Measurements from ENCODE around the gene RORC. TPM values are rescaled to one million over a fixed set of nuclear protein-coding genes. Genes with fewer than 3 reads are reported as not detected.

The RORC gene
- total and polyA plus RNA-seq, 4 donors: 7.6 to 24.7 (median 9.6) TPM

- DNase-seq (no peak), ATAC-seq (ENCODE audit: insufficient read depth, low FRiP score) (no peak)
- H3K4me3 ChIP-seq: no peak overlapping the region
- no peaks in the 10 kb centered on the region for H3K9me3 ChIP-seq (ENCODE audit: control insufficient read depth in 4 of 4, insufficient read depth in 3 of 4, low read length in 3 of 4)
- peaks cover 0 to 20% (median 4%) of the 10 kb centered on the region in 3 donors for H3K27me3 ChIP-seq (ENCODE audit: control insufficient read depth in 3 of 3, insufficient read depth in 3 of 3, low read length in 2 of 3)
- H3K9ac ChIP-seq (ENCODE audit: insufficient read depth in 1 of 2, low read length in 2 of 2): no peak overlapping the region
- no peak for TF ChIP-seq CTCF (IDR thresholded peaks at IDR 0.05; ENCODE audit: control extremely low read depth, extremely low read depth)
- H3K36me3 ChIP-seq (ENCODE audit: control insufficient read depth in 4 of 4, insufficient read depth in 4 of 4, low read length in 4 of 4): no peaks in the 10 kb centered on the region
- WGBS, 2 donors: 62 to 74% methylated on average over 8 of the region's 8 CpGs
- no peak overlapping the region for H3K27ac ChIP-seq (ENCODE audit: low read depth in 1 of 2, low read length in 1 of 2)
- H3K4me1 ChIP-seq (ENCODE audit: control insufficient read depth in 5 of 5, insufficient read depth in 5 of 5, low read length in 5 of 5): no peaks in the 10 kb centered on the region
Measured at GRCh38 chr1:151800830-151801229, 30.8 kb downstream of the RORC start.

GRCh38 chr1:151799179-151800022 is 32.2 kb downstream of the RORC start:
- no peak for TF ChIP-seq CTCF (IDR thresholded peaks at IDR 0.05; ENCODE audit: control extremely low read depth, extremely low read depth)
- ATAC-seq (ENCODE audit: insufficient read depth, low FRiP score): no peak
- H3K36me3 ChIP-seq (ENCODE audit: control insufficient read depth in 4 of 4, insufficient read depth in 4 of 4, low read length in 4 of 4): no peaks in the 10 kb centered on the region
- peaks cover 0 to 20% (median 4%) of the 10 kb centered on the region in 3 donors for H3K27me3 ChIP-seq (ENCODE audit: control insufficient read depth in 3 of 3, insufficient read depth in 3 of 3, low read length in 2 of 3)
- H3K4me3 ChIP-seq: no peak overlapping the region
- no peak overlapping the region for H3K9ac ChIP-seq (ENCODE audit: insufficient read depth in 1 of 2, low read length in 2 of 2)
- H3K27ac ChIP-seq (ENCODE audit: low read depth in 1 of 2, low read length in 1 of 2): no peak overlapping the region
- H3K4me1 ChIP-seq (ENCODE audit: control insufficient read depth in 5 of 5, insufficient read depth in 5 of 5, low read length in 5 of 5): no peaks in the 10 kb centered on the region
- WGBS, 2 donors: 71 to 83% methylated on average over 9 of the region's 9 CpGs
- DNase-seq: no peak
- H3K9me3 ChIP-seq (ENCODE audit: control insufficient read depth in 4 of 4, insufficient read depth in 3 of 4, low read length in 3 of 4): no peaks in the 10 kb centered on the region

- no peak for DNase-seq
- no peak for ATAC-seq (ENCODE audit: insufficient read depth, low FRiP score)
- H3K27me3 ChIP-seq (ENCODE audit: control insufficient read depth in 3 of 3, insufficient read depth in 3 of 3, low read length in 2 of 3): peaks cover 0 to 20% (median 0%) of the 10 kb centered on the region in 3 donors
- H3K36me3 ChIP-seq (ENCODE audit: control insufficient read depth in 4 of 4, insufficient read depth in 4 of 4, low read length in 4 of 4): no peaks in the 10 kb centered on the region
- TF ChIP-seq CTCF (IDR thresholded peaks at IDR 0.05; ENCODE audit: control extremely low read depth, extremely low read depth): no peak
- no peak overlapping the region for H3K4me3 ChIP-seq
- no peaks in the 10 kb centered on the region for H3K9me3 ChIP-seq (ENCODE audit: control insufficient read depth in 4 of 4, insufficient read depth in 3 of 4, low read length in 3 of 4)
- no peaks in the 10 kb centered on the region for H3K4me1 ChIP-seq (ENCODE audit: control insufficient read depth in 5 of 5, insufficient read depth in 5 of 5, low read length in 5 of 5)
- no peak overlapping the region for H3K9ac ChIP-seq (ENCODE audit: insufficient read depth in 1 of 2, low read length in 2 of 2)
- WGBS, 2 donors: 92 to 93% methylated on average over 5 of the region's 5 CpGs
- no peak overlapping the region for H3K27ac ChIP-seq (ENCODE audit: low read depth in 1 of 2, low read length in 1 of 2)
Measured at GRCh38 chr1:151798571-151798970, 33.0 kb downstream of the RORC start.

Measured in lung (tissue), 12 donors.